ENCODE data around the gene GRIK4.
"Not testable (repeated sequence)": the region's sequence is repeated elsewhere in the genome, so short reads cannot be mapped to it uniquely, and the experiment has no call there.

GRIK4 gene

GRCh38 chr11:120494595-120494994, 17.0 kb upstream of the GRIK4 start:
- DNase-seq (ENCODE audit: low read depth, low spot score) = no peak
- no peak overlapping the region for H3K4me3 ChIP-seq (ENCODE audit: low read depth, low read length)
- ChIA-PET POLR2A (no interaction called here), CTCF (interaction anchor here (1.0 to 1.5 kb wide), 3 partner anchors 159 to 192 kb away, joined by 3 to 4 read pairs (median 3); no protein-coding TSS in a partner anchor)
- no peak for TF ChIP-seq CTCF (IDR thresholded peaks at IDR 0.05; ENCODE audit: insufficient read depth, low read length, missing control alignments)

DNA sequence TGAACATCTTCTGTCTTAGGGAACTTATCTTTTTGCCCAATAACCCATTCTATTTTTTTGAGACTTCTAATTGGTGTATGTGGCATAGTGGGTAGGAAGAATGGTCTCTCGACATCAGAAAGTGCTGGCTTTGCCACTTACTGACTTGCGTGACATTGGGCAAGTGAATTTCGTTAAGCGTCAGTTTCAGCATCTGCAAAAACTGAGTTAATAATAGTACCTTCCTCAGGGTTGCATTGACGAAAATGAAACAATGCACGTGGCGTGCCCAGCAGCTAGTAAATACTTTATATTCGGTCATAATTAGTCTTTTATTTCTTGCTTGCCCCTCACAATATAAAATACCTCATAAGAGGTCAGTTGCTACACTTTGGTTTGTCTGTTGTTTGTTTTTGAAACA, 12.5 kb upstream of the GRIK4 start:
- DNase-seq (ENCODE audit: low read depth, low spot score) = no peak
- no peak for TF ChIP-seq CTCF (IDR thresholded peaks at IDR 0.05; ENCODE audit: insufficient read depth, low read length, missing control alignments)
- ChIA-PET CTCF (no interaction called here), POLR2A (no interaction called here)
- no peak overlapping the region for H3K4me3 ChIP-seq (ENCODE audit: low read depth, low read length)

DNA sequence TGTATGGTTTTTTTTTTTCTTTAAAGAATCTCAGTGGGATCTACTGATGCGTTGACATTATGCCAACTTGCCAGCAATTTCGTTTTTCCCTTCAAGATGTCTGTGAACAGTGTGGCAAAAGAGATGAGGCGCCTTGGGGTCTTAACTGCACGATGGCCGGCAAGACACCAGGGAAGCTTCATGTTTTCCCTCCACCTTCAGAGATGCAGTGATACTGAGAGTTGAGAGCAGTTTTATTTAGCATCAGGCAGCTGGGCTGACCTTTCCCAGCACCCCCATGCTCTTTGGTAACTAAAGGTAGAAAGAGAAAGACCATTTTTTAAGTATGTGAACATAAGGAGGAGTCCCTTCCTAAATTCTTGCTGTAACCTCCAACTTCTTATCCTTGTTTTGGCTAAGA, 11.7 kb upstream of the GRIK4 start:
- DNase-seq (ENCODE audit: low read depth, low spot score) = no peak
- TF ChIP-seq CTCF (IDR thresholded peaks at IDR 0.05; ENCODE audit: insufficient read depth, low read length, missing control alignments) = no peak
- CTCF ChIA-PET = interaction anchor here (0.5 to 3.6 kb wide), 5 partner anchors 11 to 185 kb away, joined by 3 to 21 read pairs (median 3); partner anchors contain the start of gene GRIK4
- POLR2A ChIA-PET = no interaction called here
- H3K4me3 ChIP-seq (ENCODE audit: low read depth, low read length) = no peak overlapping the region

GRCh38 chr11:120500414-120501071, 11.0 kb upstream of the GRIK4 start:
- no peak overlapping the region for H3K4me3 ChIP-seq (ENCODE audit: low read depth, low read length)
- DNase-seq (ENCODE audit: low read depth, low spot score) = no peak
- TF ChIP-seq CTCF (IDR thresholded peaks at IDR 0.05; ENCODE audit: insufficient read depth, low read length, missing control alignments) = no peak
- CTCF ChIA-PET = interaction anchor here (0.7 to 3.6 kb wide), 6 partner anchors 10 to 186 kb away, joined by 3 to 21 read pairs (median 3); partner anchors contain the start of gene GRIK4
- POLR2A ChIA-PET = no interaction called here

- CTCF ChIA-PET = interaction anchor here (0.7 to 3.6 kb wide), 4 partner anchors 10 to 185 kb away, joined by 3 to 21 read pairs (median 4); partner anchors contain the start of gene GRIK4
- H3K4me3 ChIP-seq (ENCODE audit: low read depth, low read length) = no peak overlapping the region
- no peak for TF ChIP-seq CTCF (IDR thresholded peaks at IDR 0.05; ENCODE audit: insufficient read depth, low read length, missing control alignments)
- DNase-seq (ENCODE audit: low read depth, low spot score) = no peak
- POLR2A ChIA-PET = no interaction called here
Observed at GRCh38 chr11:120501440-120501839, 10.1 kb upstream of the GRIK4 start.

GRCh38 chr11:120501976-120502755, 9.4 kb upstream of the GRIK4 start:
- CTCF ChIA-PET = interaction anchor here (0.8 to 3.6 kb wide), 7 partner anchors 9 to 450 kb away, joined by 3 to 21 read pairs (median 3); partner anchors contain the start of gene GRIK4
- no peak for DNase-seq (ENCODE audit: low read depth, low spot score)

GRCh38 chr11:120503529-120503928, 8.0 kb upstream of the GRIK4 start:
- DNase-seq (ENCODE audit: low read depth, low spot score); H3K4me3 ChIP-seq (ENCODE audit: low read depth, low read length); POLR2A ChIA-PET: not testable (repeated sequence)
- CTCF ChIA-PET = interaction anchor here (0.6 to 3.6 kb wide), 5 partner anchors 7 to 181 kb away, joined by 3 to 21 read pairs (median 3); partner anchors contain the start of gene GRIK4

More at GRCh38 chr11:120501976-120502755, 9.4 kb upstream of the GRIK4 start:
- TF ChIP-seq CTCF (IDR thresholded peaks at IDR 0.05; ENCODE audit: insufficient read depth, low read length, missing control alignments) = no peak
- H3K4me3 ChIP-seq (ENCODE audit: low read depth, low read length) = no peak overlapping the region
- POLR2A ChIA-PET = no interaction called here

Data from AG04449 (cell line).